Measurements from ENCODE around the gene THUMPD3.

THUMPD3 gene

GRCh38 chr3:9361691-9362388 is 1.0 kb upstream of the THUMPD3 start:
- no peak for DNase-seq

DNA sequence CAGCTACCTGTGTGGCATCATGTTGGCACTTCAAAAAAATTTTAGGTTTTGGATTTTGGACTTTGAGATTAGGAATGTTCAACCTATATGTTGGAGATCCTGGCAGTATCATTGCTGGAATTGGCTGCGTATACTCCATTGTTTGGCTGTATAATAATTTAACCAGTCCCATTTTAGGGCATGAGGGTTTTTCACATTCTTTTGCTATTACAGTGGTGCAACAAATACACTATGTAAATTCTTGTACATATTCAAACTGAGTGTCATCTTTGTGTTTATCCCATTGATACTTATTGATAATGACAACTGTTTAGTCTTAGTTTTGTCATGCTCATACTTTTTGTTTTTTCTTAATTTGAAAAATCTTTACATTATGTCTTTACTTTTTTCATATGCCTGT is 6.7 kb downstream of the THUMPD3 start:
- DNase-seq, result no peak

DNA sequence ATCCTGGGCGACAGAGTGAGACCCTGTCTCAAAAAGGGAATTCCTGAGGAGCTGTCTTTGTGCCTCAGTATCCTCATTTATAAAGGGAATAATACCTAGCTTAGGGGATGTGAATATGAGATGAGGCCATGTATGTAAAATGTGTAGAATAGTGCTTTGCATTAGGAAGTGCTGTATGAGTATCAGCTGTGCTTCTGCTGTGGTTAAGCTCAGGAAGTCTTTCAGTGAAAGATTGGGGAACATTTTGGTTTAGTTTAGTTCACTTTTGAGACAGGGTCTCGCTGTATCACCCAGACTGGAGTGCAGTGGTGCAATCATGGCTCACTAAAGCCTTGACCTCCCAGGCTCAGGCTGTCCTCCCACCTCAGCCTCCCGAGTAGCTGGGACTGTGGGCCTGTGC is 10.6 kb downstream of the THUMPD3 start:
- no peak for DNase-seq

DNA sequence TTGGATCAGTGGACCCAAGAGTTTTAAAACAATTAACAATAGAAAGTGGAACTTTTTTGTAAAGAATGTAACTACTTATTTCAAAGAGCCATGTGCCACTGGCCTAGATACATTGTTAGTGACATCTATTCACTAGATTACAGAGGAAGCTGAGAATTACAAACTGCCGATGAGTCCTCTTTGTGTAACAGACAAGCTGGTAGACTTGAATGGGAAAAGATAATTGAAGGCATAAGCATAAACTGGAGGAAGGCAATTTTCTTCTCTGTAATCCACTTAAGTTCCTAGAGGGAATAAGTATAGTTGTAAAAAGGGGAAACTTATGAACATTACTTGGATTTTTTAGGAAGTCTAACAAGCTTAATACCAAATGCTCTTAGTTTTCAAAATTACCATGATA is 15.1 kb downstream of the THUMPD3 start:
- no peak for DNase-seq

DNA sequence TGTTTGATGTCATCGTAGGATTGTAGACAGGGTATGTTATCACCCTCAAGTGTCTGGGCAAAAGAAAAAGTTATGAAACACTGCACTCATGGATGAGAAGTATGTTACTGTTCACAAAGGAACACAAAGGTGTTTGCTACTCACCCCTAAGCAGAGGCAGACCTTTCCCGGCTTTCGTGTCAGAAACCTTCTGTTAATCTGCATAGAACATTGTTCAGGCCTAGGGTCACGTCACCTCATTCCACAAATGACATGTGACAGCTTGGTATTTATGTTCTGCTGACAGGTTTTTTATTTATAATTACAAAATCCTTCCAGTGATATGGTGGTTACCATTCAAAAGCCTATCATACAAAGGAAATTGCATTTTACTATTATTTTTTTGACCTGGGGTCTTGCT is 16.5 kb downstream of the THUMPD3 start:
- DNase-seq, result no peak

- no peak for DNase-seq
Measured at GRCh38 chr3:9380014-9380413, 17.2 kb downstream of the THUMPD3 start.

DNA sequence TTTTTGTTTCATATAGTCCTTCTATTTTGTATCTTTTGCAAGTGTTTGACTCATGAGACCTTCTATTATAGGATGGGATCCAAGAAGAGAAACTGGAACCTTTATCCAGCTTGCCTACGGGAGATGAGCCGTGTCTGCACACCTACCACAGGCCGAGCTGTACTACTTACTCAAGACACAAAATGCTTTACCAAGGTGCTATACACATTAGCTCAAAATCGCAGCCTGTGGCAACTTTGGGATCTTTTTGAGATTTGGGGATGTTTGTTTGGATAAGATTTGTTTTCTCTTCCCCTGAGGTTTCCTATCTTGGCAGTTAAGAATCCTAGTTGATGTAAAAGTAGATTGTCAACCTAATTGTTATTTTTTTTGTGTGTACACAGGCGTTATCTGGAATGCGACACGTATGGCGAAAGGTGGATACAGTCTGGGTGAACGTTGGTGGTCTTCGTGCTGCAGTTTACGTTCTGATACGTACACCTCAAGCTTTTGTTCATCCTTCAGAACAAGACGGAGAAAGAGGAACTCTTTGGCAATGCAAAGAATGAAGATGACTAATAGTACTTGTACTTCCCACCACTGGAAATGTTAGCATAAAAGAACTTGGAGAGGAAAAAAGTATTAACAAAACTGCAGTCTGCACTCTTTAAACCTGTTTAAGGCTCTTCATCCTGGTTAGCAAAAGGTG is 21.4 kb downstream of the THUMPD3 start:
- DNase-seq, result no peak

DNA sequence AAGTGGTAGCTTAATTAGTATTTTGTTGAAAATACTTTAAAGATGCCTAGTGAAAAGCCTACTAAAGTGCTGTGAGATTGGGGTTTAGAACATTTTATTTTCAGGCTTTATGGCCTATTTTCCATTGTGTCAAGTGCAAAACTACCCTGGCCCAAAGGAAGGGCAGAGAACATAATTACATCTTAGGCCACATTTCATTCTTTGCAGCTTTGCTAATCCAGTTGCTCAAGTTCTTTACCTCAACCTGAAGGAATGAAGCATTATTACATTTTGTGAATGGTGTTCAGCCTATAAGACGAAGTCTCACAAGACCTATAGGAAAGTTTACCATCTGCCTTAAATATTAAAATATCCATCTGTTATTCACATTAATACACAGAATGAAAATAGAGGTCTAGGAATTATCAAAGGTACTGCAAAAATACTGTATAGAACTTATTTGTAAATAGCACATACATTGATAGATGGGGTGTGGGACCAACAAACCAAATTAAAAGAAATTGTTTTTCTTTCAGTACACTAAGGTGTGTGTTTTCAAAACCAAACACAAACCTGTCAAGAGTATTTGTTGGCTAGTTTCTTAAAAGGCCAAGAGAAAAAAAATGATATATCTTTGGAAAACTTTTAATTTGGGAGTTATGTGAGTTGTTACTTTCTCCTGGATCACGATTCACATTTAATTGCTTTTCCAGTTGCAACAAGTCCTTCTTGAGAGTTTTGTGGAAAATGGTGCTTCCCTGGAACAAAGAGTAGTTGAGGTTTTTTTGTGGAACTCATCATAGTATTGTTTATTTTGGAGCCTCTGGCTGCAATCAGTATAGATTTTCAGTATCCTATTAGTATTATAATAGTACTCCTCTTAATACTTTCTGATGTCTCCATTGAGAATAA is 22.6 kb downstream of the THUMPD3 start:
- no peak for DNase-seq

GRCh38 chr3:9386078-9386459 is 23.2 kb downstream of the THUMPD3 start:
- DNase-seq, result no peak

- no peak for DNase-seq
Measured at GRCh38 chr3:9386501-9387321, 23.9 kb downstream of the THUMPD3 start.

DNA sequence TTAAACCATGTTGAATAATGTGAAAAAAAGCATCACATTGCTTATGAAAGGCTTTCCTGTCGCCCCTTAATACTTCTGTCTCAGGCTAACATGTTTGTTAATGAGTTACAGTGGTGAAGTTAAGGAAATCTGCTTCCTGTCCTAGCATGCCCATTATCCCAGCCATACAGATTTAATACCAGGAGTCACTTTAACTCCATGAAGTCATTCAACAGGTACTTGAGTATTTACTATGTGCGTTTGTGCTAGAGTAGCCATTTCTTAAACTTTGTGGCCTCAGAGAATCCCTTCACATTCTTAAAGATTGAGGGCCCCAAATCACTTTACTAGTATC is 24.4 kb downstream of the THUMPD3 start:
- DNase-seq, result no peak

- DNase-seq, result no peak
Measured at GRCh38 chr3:9388142-9388541, 25.3 kb downstream of the THUMPD3 start.

GRCh38 chr3:9388562-9389272 is 25.9 kb downstream of the THUMPD3 start:
- no peak for DNase-seq

GRCh38 chr3:9390265-9390888 is 27.5 kb downstream of the THUMPD3 start:
- no peak for DNase-seq

DNA sequence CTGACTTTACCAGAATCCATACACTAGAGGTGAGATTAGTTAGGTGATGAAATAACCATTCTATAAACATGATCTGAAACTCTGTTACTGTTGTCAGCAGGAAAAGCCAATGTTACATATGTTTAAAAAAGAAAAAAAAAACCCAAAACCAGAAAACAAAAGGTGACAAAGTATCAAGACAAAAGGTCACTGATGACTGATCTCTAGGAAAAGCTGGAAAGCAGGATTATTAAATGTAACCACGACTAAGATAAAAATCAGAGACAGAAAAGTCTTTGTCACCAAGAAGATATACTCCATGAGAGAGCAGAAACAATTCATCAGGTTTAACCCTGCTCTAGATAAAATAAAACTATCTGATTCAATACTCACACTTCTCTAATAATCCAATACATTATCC is 29.2 kb downstream of the THUMPD3 start:
- no peak for DNase-seq

- DNase-seq, result no peak
Measured at GRCh38 chr3:9395570-9396300, 32.9 kb downstream of the THUMPD3 start.

DNA sequence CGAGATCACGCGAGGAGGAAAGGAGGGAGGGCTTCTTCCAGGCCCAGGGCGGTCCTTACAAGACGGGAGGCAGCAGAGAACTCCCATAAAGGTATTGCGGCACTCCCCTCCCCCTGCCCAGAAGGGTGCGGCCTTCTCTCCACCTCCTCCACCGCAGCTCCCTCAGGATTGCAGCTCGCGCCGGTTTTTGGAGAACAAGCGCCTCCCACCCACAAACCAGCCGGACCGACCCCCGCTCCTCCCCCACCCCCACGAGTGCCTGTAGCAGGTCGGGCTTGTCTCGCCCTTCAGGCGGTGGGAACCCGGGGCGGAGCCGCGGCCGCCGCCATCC is 33.4 kb downstream of the THUMPD3 start:
- DNase-seq, result peak; percentile 85 to 86

DNA sequence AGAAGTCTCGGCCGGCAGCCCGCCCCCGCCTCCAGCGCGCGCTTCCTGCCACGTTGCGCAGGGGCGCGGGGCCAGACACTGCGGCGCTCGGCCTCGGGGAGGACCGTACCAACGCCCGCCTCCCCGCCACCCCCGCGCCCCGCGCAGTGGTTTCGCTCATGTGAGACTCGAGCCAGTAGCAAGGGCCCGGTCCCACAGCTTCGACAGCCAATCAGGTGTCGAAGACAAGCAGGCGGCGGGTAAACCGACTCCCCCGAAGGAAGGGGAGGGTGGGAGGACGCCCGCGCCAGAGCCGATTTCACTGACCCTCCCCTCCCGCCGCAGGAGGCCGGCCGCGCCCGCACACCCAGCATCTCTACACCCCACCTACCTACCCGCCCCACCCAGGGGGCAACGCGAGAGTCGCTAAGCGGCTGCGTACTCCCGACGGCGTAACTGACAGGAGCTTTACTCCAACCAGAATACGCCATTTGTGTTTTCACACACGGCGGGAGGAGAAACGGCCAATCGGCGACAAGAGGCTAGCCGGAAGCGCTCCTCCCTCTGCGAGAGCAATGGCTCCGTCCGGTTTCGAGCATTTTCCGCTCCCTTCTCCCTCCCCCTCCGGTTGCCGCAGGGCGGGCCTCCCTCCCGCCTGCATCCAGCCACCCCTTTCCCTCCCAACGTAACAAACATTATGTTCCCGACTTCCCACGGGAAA is 33.9 kb downstream of the THUMPD3 start:
- DNase-seq, result peak; percentile 98 to 99

- DNase-seq, result peak; percentile 98 to 99
Measured at GRCh38 chr3:9397332-9397905, 34.6 kb downstream of the THUMPD3 start, which contains the start of gene SETD5. SETD5 (plus strand) TSS chr3:9397615; CDS start chr3:9428939, 31,324 bp downstream.
